BJ (cell line): ENCODE results near the gene EHD1. TPM values are rescaled to one million over a fixed set of nuclear protein-coding genes. Genes with fewer than 3 reads are reported as not detected.

ENCODE experiments used
- CTCF ChIA-PET: fragments of 350-600 bp; formaldehyde crosslinking; extraction: SDS; loops from one replicate; lab custom pipeline; 2021; ENCODE audit warnings: antibody characterized with exemption, inconsistent platforms; lab: Yijun Ruan, JAX
- POLR2A ChIA-PET: fragments of 300-600 bp; sonication (Branson Sonifier 250); formaldehyde crosslinking; extraction: SDS; loops from one replicate; lab custom pipeline; 2021; ENCODE audit warnings: antibody characterized with exemption; lab: Charles Lee
- DNase-seq: peaks from one replicate; pipeline ENCODE4 v3.0.0-alpha.2; 2011; ENCODE audit warnings: low read depth
- H3K27me3 ChIP-seq: 2 replicates; pipeline ENCODE4 v1.6.0; 2011; ENCODE audit warnings: low read length; ENCODE audit not compliant: control insufficient read depth, insufficient read depth
- H3K36me3 ChIP-seq: 2 replicates; pipeline ENCODE4 v1.5.1; 2011; ENCODE audit warnings: low read length; ENCODE audit not compliant: control insufficient read depth, insufficient read depth
- H3K4me3 ChIP-seq: 2 replicates; pipeline ENCODE4 v1.5.1; 2011; ENCODE audit warnings: low read depth, mild to moderate bottlenecking, control low read depth, low read length
- polyA plus RNA-seq: library from polyadenylated mRNA; depleted of rRNA; stranded (reverse); fragments of >200 nt; gene quantifications from 2 replicates; pipeline ENCODE4 v1.2.3, GENCODE V29; 2011
- TF ChIP-seq, protein P1 (sequence below): IDR thresholded peaks from 2 replicates; pipeline ENCODE4 v1.5.1; 2011; ENCODE audit warnings: low read depth, mild to moderate bottlenecking, control low read depth, inconsistent platforms, low read length, moderate library complexity; ENCODE audit not compliant: insufficient read depth

Gene EHD1
- polyA plus RNA-seq, 1 experiment, result 191 TPM

GRCh38 chr11:64851831-64852351, 26.5 kb downstream of the EHD1 start:
- ChIA-PET POLR2A (no interaction called here), CTCF (interaction anchor here (1.2 to 29.2 kb wide), 4 partner anchors 12 to 260 kb away, joined by 3 to 797 read pairs (median 4); partner anchors contain the start of genes EHD1 and TM7SF2)
- Histone ChIP-seq H3K36me3 (peaks cover 14% of the 10 kb centered on the region), H3K27me3 (no peaks in the 10 kb centered on the region), H3K4me3 (no peak overlapping the region)
- DNase-seq, result no peak
- TF ChIP-seq, protein P1, sequence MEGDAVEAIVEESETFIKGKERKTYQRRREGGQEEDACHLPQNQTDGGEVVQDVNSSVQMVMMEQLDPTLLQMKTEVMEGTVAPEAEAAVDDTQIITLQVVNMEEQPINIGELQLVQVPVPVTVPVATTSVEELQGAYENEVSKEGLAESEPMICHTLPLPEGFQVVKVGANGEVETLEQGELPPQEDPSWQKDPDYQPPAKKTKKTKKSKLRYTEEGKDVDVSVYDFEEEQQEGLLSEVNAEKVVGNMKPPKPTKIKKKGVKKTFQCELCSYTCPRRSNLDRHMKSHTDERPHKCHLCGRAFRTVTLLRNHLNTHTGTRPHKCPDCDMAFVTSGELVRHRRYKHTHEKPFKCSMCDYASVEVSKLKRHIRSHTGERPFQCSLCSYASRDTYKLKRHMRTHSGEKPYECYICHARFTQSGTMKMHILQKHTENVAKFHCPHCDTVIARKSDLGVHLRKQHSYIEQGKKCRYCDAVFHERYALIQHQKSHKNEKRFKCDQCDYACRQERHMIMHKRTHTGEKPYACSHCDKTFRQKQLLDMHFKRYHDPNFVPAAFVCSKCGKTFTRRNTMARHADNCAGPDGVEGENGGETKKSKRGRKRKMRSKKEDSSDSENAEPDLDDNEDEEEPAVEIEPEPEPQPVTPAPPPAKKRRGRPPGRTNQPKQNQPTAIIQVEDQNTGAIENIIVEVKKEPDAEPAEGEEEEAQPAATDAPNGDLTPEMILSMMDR, result no peak

DNA sequence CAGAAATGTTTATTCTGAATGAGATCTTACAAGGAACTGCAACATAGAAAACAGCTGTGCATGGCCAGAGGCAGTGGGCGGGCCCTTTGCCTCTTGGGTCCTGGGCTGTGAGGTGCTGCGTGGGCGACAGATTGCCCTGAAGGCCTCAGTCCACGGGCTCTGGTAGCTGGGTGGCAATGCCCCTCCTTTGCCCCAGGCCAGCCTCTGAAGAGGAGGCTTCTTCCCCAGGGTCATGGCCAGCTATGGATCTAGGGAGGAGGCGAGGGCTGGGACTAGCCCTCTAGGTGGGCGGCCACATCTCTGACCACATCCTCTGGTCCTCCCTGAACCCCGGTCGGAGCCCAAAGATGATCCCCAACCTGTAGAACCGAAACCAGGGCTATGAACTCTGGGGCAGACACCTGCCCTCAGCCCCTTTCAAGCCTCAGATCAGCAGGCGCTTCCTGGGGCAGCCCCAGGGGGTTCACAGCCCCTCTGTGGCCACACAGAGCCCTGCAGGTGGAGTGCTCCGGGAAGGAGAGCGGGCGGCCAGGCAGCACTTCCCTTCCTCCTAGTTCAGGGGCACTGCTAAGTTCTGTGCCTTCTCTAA, 27.3 kb downstream of the EHD1 start:
- no peak for DNase-seq

DNA sequence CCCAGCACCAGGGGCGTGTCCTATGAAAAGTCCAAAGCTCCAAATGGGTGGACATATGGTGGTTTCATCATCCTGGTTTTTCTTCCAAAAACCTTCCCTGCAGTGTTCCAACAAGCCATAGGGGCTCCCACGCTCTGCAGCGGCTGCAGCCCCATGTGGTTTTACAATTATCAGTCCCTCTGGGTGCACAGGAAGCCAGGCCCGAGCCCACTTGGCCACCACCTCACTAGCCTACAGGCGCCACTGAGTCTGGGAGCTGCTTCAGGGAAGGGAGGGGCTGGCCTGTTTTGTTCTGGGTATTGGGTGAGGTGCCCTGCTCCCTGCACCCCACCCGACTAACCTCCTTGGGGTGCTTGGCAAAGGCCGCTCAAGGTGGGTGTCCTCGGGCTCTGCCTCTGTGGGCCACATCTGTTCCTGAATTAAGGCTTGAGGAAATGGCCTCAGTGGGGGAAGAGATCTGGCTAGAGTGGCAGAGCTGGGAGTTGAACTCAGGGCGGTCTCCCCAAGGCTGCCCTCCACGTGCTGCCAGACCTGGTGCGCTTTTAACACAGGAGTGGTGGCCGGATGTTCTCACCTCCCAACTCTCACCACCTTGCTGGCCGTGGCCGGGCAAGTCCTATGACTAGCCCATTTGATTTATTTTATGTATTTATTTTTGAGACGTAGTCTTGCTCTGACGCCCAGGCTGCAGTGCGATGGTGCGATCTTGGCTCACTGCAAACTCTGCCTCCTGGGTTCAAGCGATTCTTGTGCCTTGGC, 28.6 kb downstream of the EHD1 start:
- H3K36me3 ChIP-seq, result peaks cover 9% of the 10 kb centered on the region
- TF ChIP-seq, protein P1, result peak; percentile 40
- DNase-seq, result no peak
- CTCF ChIA-PET, result interaction anchor here (0.7 to 29.2 kb wide), 8 partner anchors 18 to 164 kb away, joined by 3 to 797 read pairs (median 4); partner anchors contain the start of genes ARL2 and EHD1
- POLR2A ChIA-PET, result interaction anchor here (0.7 kb wide), 1 partner anchor 27 kb away, joined by 4 read pairs; no protein-coding TSS in a partner anchor
- no peak overlapping the region for H3K4me3 ChIP-seq
- no peaks in the 10 kb centered on the region for H3K27me3 ChIP-seq

More for the DNA sequence above, 27.3 kb downstream of the EHD1 start:
- TF ChIP-seq, protein P1, result 0 out of 2 replicates have a peak, but pooled peaks have one; percentile 14
- CTCF ChIA-PET, result interaction anchor here (1.0 to 29.2 kb wide), 7 partner anchors 13 to 323 kb away, joined by 3 to 797 read pairs (median 4); partner anchors contain the start of genes ARL2, EHD1 and TM7SF2
- Histone ChIP-seq H3K27me3 (no peaks in the 10 kb centered on the region), H3K36me3 (peaks cover 9% of the 10 kb centered on the region), H3K4me3 (no peak overlapping the region)
- POLR2A ChIA-PET, result no interaction called here

DNA sequence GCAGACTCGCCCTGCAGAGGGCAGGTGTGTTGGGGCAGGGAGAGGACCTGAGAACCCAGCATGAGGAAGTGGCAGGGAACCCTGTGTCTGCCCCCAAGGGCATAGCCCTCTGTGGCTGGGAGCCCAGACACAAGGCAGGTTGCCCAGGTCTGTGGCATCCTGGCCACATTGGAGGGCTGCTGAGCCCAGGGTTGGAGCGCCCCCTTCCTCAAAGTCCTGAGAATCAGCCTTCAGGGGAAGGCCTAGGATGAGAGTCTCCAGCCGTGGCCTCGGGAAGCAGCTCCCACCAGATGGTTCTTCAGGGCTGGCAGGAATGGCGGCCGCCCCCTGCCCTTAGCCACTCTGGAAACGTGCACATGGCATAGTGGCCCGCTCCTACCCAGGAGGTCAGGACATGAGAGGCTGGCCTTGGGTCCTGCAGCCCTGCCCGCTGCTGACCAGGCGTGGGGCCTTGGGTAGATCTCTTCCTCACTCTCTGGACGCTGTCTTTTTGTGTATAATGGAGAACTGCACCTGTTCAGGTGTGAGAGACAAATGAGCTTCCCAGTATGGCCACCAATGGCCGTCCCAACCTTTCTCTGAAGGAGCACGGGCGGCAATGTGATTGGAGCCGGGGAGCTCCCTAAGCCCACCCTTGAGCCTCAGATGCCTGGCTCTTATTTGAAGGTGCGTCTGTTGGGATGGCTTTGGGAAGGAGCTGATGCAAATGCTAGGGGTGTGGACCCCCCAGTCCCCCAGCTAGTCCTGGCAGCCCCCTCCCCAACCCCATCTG, 29.4 kb downstream of the EHD1 start:
- no peak overlapping the region for H3K4me3 ChIP-seq
- TF ChIP-seq, protein P1, result no peak
- no peak for DNase-seq
- H3K36me3 ChIP-seq, result peaks cover 6% of the 10 kb centered on the region
- ChIA-PET CTCF (interaction anchor here (0.7 to 29.2 kb wide), 14 partner anchors 9 to 165 kb away, joined by 3 to 797 read pairs (median 4); partner anchors contain the start of genes ARL2, BATF2 and EHD1), POLR2A (interaction anchor here (0.6 to 0.7 kb wide), 2 partner anchors 28 to 29 kb away, joined by 3 to 4 read pairs; no protein-coding TSS in a partner anchor)
- H3K27me3 ChIP-seq, result no peaks in the 10 kb centered on the region
